B cell (primary cell): ENCODE data around the gene BBX. TPM values are rescaled to one million over a fixed set of nuclear protein-coding genes. Genes with fewer than 3 reads are reported as not detected.

Source experiments
- ATAC-seq: fragments of 200-7000 bp; cut with Tn5 transposase; one replicate; pipeline ENCODE4 v1.10.0; 2021; ENCODE audit warnings: low read depth, mild to moderate bottlenecking, moderate number of reproducible peaks, moderate library complexity
- CTCF ChIA-PET: fragments of 350-600 bp; sonication (Branson Sonifier 250); formaldehyde crosslinking; loops from one replicate; lab custom pipeline; 2021; ENCODE audit warnings: antibody characterized with exemption, inconsistent platforms; lab: Charles Lee
- POLR2A ChIA-PET: fragments of 350-600 bp; sonication (Branson Sonifier 250); formaldehyde crosslinking; loops from one replicate; lab custom pipeline; 2021; ENCODE audit warnings: antibody characterized with exemption; lab: Charles Lee
- DNase-seq: peaks from one replicate; pipeline ENCODE4 v3.0.0; 2013
- H2AFZ ChIP-seq: 2 replicates; pipeline ENCODE4 v1.6.1; 2012; ENCODE audit warnings: mild to moderate bottlenecking, low read depth, low read length; ENCODE audit not compliant: insufficient read depth, poor library complexity, severe bottlenecking
- H3K27ac ChIP-seq, 2 donors: 1 replicate in 1 of 2; 2 replicates in 1 of 2; pipeline ENCODE4 v1.5.1; 2012 to 2013; ENCODE audit warnings: low read length in 2 of 2, mild to moderate bottlenecking in 2 of 2, moderate library complexity in 1 of 2
- H3K27me3 ChIP-seq, 4 experiments: fragments of 200-600 bp in 1 of 4; sonication (generic) in 1 of 4; replicated peaks in 1 of 4; 1 replicate in 2 of 4; 2 replicates in 2 of 4; pipeline versions ENCODE4 v1.6.1 to v1.7.0; 2013 to 2016; ENCODE audit warnings: low read length in 3 of 4, mild to moderate bottlenecking in 2 of 4, mixed read lengths in 1 of 4, moderate library complexity in 1 of 4; ENCODE audit not compliant: insufficient read depth in 4 of 4, control insufficient read depth in 3 of 4; ENCODE audit errors: control extremely low read depth in 1 of 4
- H3K36me3 ChIP-seq, 2 experiments: replicated peaks in 1 of 2; 1 replicate in 1 of 2; 2 replicates in 1 of 2; pipeline versions ENCODE4 v1.6.1 to v1.7.1; 2013; ENCODE audit warnings: low read length in 1 of 2; ENCODE audit not compliant: insufficient read depth in 2 of 2, control insufficient read depth in 1 of 2; ENCODE audit errors: control extremely low read depth in 1 of 2, extremely low read depth in 1 of 2
- H3K4me1 ChIP-seq, 2 donors: fragments of 200-600 bp in 1 of 2; sonication (generic) in 1 of 2; 1 replicate in 1 of 2; 2 replicates in 1 of 2; pipeline versions ENCODE4 v1.5.1 to v1.6.1; 2013 to 2017; ENCODE audit warnings: low read length in 2 of 2; ENCODE audit not compliant: control insufficient read depth in 2 of 2, insufficient read depth in 2 of 2
- H3K4me2 ChIP-seq: replicated peaks from 2 replicates; pipeline ENCODE3; 2012; ENCODE audit warnings: mild to moderate bottlenecking, low read depth, low read length; ENCODE audit not compliant: poor library complexity, severe bottlenecking
- H3K4me3 ChIP-seq, 5 experiments: fragments of 200-600 bp in 1 of 5; sonication (generic) in 1 of 5; 1 replicate in 3 of 5; 2 replicates in 2 of 5; pipeline versions ENCODE4 v1.5.1 to v1.7.0; 2011 to 2016; ENCODE audit warnings: low read length in 4 of 5, mild to moderate bottlenecking in 4 of 5, low read depth in 2 of 5, control low read depth in 1 of 5, moderate library complexity in 1 of 5; ENCODE audit not compliant: insufficient read depth in 1 of 5; ENCODE audit errors: control extremely low read depth in 1 of 5, extremely low read depth in 1 of 5
- H3K79me2 ChIP-seq: fragments of 200-600 bp; sonication (generic); one replicate; pipeline ENCODE4 v1.6.0; 2016; ENCODE audit warnings: low read length; ENCODE audit not compliant: control insufficient read depth, insufficient read depth
- H3K9ac ChIP-seq: fragments of 200-600 bp; sonication (generic); 2 replicates; pipeline ENCODE4 v1.6.1; 2017; ENCODE audit warnings: mild to moderate bottlenecking, low read length, moderate library complexity
- H3K9me3 ChIP-seq, 3 donors: one replicate each; pipeline versions ENCODE4 v1.6.1 to v1.7.1; 2013; ENCODE audit warnings: low read length in 2 of 3; ENCODE audit not compliant: control insufficient read depth in 2 of 3, insufficient read depth in 1 of 3; ENCODE audit errors: control extremely low read depth in 1 of 3
- H4K20me1 ChIP-seq: 2 replicates; pipeline ENCODE4 v1.6.0; 2012; ENCODE audit warnings: mild to moderate bottlenecking, low read length; ENCODE audit not compliant: insufficient read depth, control insufficient read depth, poor library complexity, severe bottlenecking
- H3K27ac Mint-ChIP-seq: one replicate; pipeline ENCODE4 v1.8.0; 2021; ENCODE audit warnings: mixed read lengths
- H3K27me3 Mint-ChIP-seq: one replicate; pipeline ENCODE4 v1.8.0; 2021; ENCODE audit warnings: mixed read lengths
- H3K4me1 Mint-ChIP-seq: one replicate; pipeline ENCODE4 v1.8.0; 2021; ENCODE audit warnings: mixed read lengths
- H3K4me3 Mint-ChIP-seq: one replicate; pipeline ENCODE4 v1.8.0; 2021; ENCODE audit warnings: mixed read lengths
- H3K9me3 Mint-ChIP-seq: one replicate; pipeline ENCODE4 v1.8.0; 2022; ENCODE audit warnings: mixed read lengths; ENCODE audit not compliant: insufficient read depth
- CTCF ChIP-seq: fragments of 200-600 bp; IDR thresholded peaks from one replicate; pipeline ENCODE4 v1.8.0; 2022; ENCODE audit warnings: antibody characterized with exemption, mild to moderate bottlenecking
- EZH2 ChIP-seq: IDR thresholded peaks from 2 replicates; pipeline ENCODE4 v1.6.1; 2012; ENCODE audit warnings: borderline replicate concordance, low read depth, mild to moderate bottlenecking, moderate library complexity, low read length; ENCODE audit not compliant: insufficient read depth, poor library complexity, severe bottlenecking
- WGBS: methylation state at CpG from one replicate; pipeline ENCODE4 v1.1.5; 2013; ENCODE audit warnings: missing lambda C conversion rate; ENCODE audit not compliant: insufficient coverage; 5-methylcytosine and 5-hydroxymethylcytosine counted together
- intact Hi-C: fragments of 100-400 bp; cut with micrococcal nuclease; formaldehyde crosslinking; loops from one replicate; pipeline ENCODE4 v1.10.0; 2022
- polyA plus RNA-seq: library from polyadenylated mRNA; depleted of rRNA; stranded (reverse); fragments of >200 nt; gene quantifications from 2 replicates; pipeline ENCODE4 v1.2.3, GENCODE V29; 2012
- total RNA-seq, 2 donors: library from RNA; stranded (reverse); fragments of 120-200 nt in 1 of 2; gene quantifications; 1 replicate in 1 of 2; 2 replicates in 1 of 2; pipeline versions ENCODE4 v1.2.3 to v1.2.4, GENCODE V29; 2013 to 2022

The BBX gene
- total and polyA plus RNA-seq, 2 donors (not counting 1 experiment from before 2014, with no cell fraction given), result 27.8 to 133 TPM

- POLR2A ChIA-PET, result no interaction called here
- H3K36me3 ChIP-seq, result peaks cover 1 to 6% of the 10 kb centered on the region in 2 experiments
- no peak overlapping the region for H3K27ac ChIP-seq
- intact Hi-C loops, result no loop called here
- TF ChIP-seq CTCF, result no peak
- TF ChIP-seq EZH2, result no peak
- H3K4me2 ChIP-seq, result no peak overlapping the region
- H3K79me2 ChIP-seq, result peaks cover 54% of the 10 kb centered on the region
- ATAC-seq, result no peak
- Mint-ChIP-seq H3K9me3 (no peaks in the 10 kb centered on the region), H3K27ac (no peak overlapping the region), H3K27me3 (no peaks in the 10 kb centered on the region), H3K4me3 (no peak overlapping the region), H3K4me1 (peaks cover 20% of the 10 kb centered on the region)
- no peak overlapping the region for H2AFZ ChIP-seq
- DNase-seq, result no peak
- H3K4me1 ChIP-seq, result no peaks in the 10 kb centered on the region
- no peak overlapping the region for H3K9ac ChIP-seq
- WGBS, result no CpG with 5 or more reads among the region's 1 CpG
- peaks cover 14% of the 10 kb centered on the region for H4K20me1 ChIP-seq
- no peak overlapping the region for H3K4me3 ChIP-seq
- H3K9me3 ChIP-seq, result no peaks in the 10 kb centered on the region
- CTCF ChIA-PET, result interaction anchor here (1.4 kb wide), 1 partner anchor 151 kb away, joined by 3 read pairs; no protein-coding TSS in a partner anchor
- no peaks in the 10 kb centered on the region for H3K27me3 ChIP-seq
Observed at GRCh38 chr3:107589454-107589853, 66.7 kb downstream of the BBX start.

- H3K4me1 Mint-ChIP-seq, result peaks cover 25% of the 10 kb centered on the region
- H3K27ac ChIP-seq, result no peak overlapping the region
- no peak overlapping the region for H3K4me3 Mint-ChIP-seq
- no peak overlapping the region for H3K27ac Mint-ChIP-seq
- no peaks in the 10 kb centered on the region for H3K9me3 ChIP-seq
- no peak overlapping the region for H3K4me2 ChIP-seq
- no peaks in the 10 kb centered on the region for H3K27me3 ChIP-seq
- H3K4me3 ChIP-seq, result no peak overlapping the region
- H3K27me3 Mint-ChIP-seq, result no peaks in the 10 kb centered on the region
- ChIA-PET POLR2A (no interaction called here), CTCF (interaction anchor here (1.0 to 1.7 kb wide), 3 partner anchors 8 to 318 kb away, joined by 3 read pairs; no protein-coding TSS in a partner anchor)
- ATAC-seq (no peak), DNase-seq (no peak)
- intact Hi-C loops, result no loop called here
- peaks cover 0 to 1% of the 10 kb centered on the region in 2 experiments for H3K36me3 ChIP-seq
- no peaks in the 10 kb centered on the region for H3K9me3 Mint-ChIP-seq
- H4K20me1 ChIP-seq, result peaks cover 9% of the 10 kb centered on the region
- H3K79me2 ChIP-seq, result peaks cover 48% of the 10 kb centered on the region
- TF ChIP-seq EZH2 (no peak), CTCF (no peak)
- 100% methylated on average over 1 of the region's 1 CpG for WGBS
- no peak overlapping the region for H3K9ac ChIP-seq
- no peak overlapping the region for H2AFZ ChIP-seq
- no peaks in the 10 kb centered on the region for H3K4me1 ChIP-seq
Observed at GRCh38 chr3:107590786-107591185, 68.0 kb downstream of the BBX start.
